Naive B cell (primary cell): ENCODE data around the gene HK1. TPM values are rescaled to one million over a fixed set of nuclear protein-coding genes. Genes with fewer than 3 reads are reported as not detected.
A peak's percentile ranks its signal among the peaks of the same experiment; 100 is the strongest.

Experiments used
- ATAC-seq, 2 donors: fragments of 150-1000 bp; cut with Tn5 transposase; 2 replicates each; pipeline ENCODE4 v1.10.0; 2021; ENCODE audit warnings: low read depth in 2 of 2, mild to moderate bottlenecking in 2 of 2, moderate library complexity in 2 of 2
- DNase-seq: peaks from one replicate; pipeline ENCODE4 v3.0.0; 2022
- H3K27ac Mint-ChIP-seq, 6 donors: one replicate each; pipeline ENCODE4 v1.8.0; 2020 to 2022; ENCODE audit warnings: mild to moderate bottlenecking in 6 of 6, mixed read lengths in 6 of 6, moderate library complexity in 5 of 6, inconsistent platforms in 2 of 6
- H3K27me3 Mint-ChIP-seq, 3 donors: one replicate each; pipeline ENCODE4 v1.8.0; 2021 to 2022; ENCODE audit warnings: mixed read lengths in 3 of 3, mild to moderate bottlenecking in 1 of 3
- H3K36me3 Mint-ChIP-seq, 2 donors: one replicate each; pipeline ENCODE4 v1.8.0; 2020 to 2022; ENCODE audit warnings: mixed read lengths in 2 of 2, inconsistent platforms in 1 of 2, mild to moderate bottlenecking in 1 of 2
- H3K4me1 Mint-ChIP-seq, 3 donors: one replicate each; pipeline ENCODE4 v1.8.0; 2020 to 2022; ENCODE audit warnings: mixed read lengths in 3 of 3, inconsistent platforms in 1 of 3, mild to moderate bottlenecking in 1 of 3, moderate library complexity in 1 of 3
- H3K4me3 Mint-ChIP-seq, 8 donors: one replicate each; pipeline ENCODE4 v1.8.0; 2020 to 2022; ENCODE audit warnings: mild to moderate bottlenecking in 8 of 8, mixed read lengths in 8 of 8, moderate library complexity in 8 of 8, inconsistent platforms in 2 of 8
- H3K9me3 Mint-ChIP-seq, 7 donors: one replicate each; pipeline ENCODE4 v1.8.0; 2020 to 2022; ENCODE audit warnings: mixed read lengths in 7 of 7, mild to moderate bottlenecking in 5 of 7, inconsistent platforms in 2 of 7, moderate library complexity in 1 of 7
- polyA plus RNA-seq, 6 donors: library from polyadenylated mRNA; unstranded; fragments of 300-500 nt; fragmentation: Illumina TruSeq; gene quantifications; one replicate each; pipeline ENCODE4 v1.2.3, GENCODE V29; 2021; ENCODE audit warnings: low read depth in 6 of 6

Gene HK1
- polyA plus RNA-seq, 6 donors from 2014 or later = 45.7 to 71.0 (median 59.3) TPM

GRCh38 chr10:69372126-69372980 is 94.1 kb downstream of the HK1 start:
- no peak for ATAC-seq
- Mint-ChIP-seq H3K36me3 (peaks cover 24 to 26% of the 10 kb centered on the region in 2 donors), H3K27ac (peak overlapping the region in 2 of 6 donors; percentile 40 to 67), H3K4me3 (no peak overlapping the region), H3K27me3 (no peaks in the 10 kb centered on the region), H3K9me3 (peaks cover 0 to 1% (median 0%) of the 10 kb centered on the region in 7 donors), H3K4me1 (peaks cover 0 to 8% (median 7%) of the 10 kb centered on the region in 3 donors)
- no peak for DNase-seq

GRCh38 chr10:69374242-69374641 is 95.9 kb downstream of the HK1 start:
- no peaks in the 10 kb centered on the region for H3K27me3 Mint-ChIP-seq
- H3K9me3 Mint-ChIP-seq = peaks cover 0 to under 1% (median 0%) of the 10 kb centered on the region in 7 donors
- H3K27ac Mint-ChIP-seq = peak overlapping the region in 4 of 6 donors; percentile 52 to 89 (median 66)
- peaks cover 21 to 39% of the 10 kb centered on the region in 2 donors for H3K36me3 Mint-ChIP-seq
- H3K4me3 Mint-ChIP-seq = no peak overlapping the region
- peaks cover 3 to 13% (median 8%) of the 10 kb centered on the region in 3 donors for H3K4me1 Mint-ChIP-seq
- DNase-seq (no peak), ATAC-seq (no peak)

- no peak for ATAC-seq
- Mint-ChIP-seq H3K36me3 (peaks cover 16 to 40% of the 10 kb centered on the region in 2 donors), H3K4me3 (no peak overlapping the region), H3K27me3 (no peaks in the 10 kb centered on the region), H3K4me1 (peaks cover 3 to 13% (median 8%) of the 10 kb centered on the region in 3 donors), H3K27ac (peak overlapping the region in 3 of 6 donors; percentile 6 to 62 (median 52)), H3K9me3 (no peaks in the 10 kb centered on the region)
- no peak for DNase-seq
Observed at GRCh38 chr10:69374931-69375306, 96.6 kb downstream of the HK1 start.

GRCh38 chr10:69375307-69376151 is 97.2 kb downstream of the HK1 start:
- DNase-seq = no peak
- no peaks in the 10 kb centered on the region for H3K27me3 Mint-ChIP-seq
- no peak for ATAC-seq
- H3K36me3 Mint-ChIP-seq = peaks cover 10 to 38% of the 10 kb centered on the region in 2 donors
- peak overlapping the region in 3 of 6 donors; percentile 52 to 82 (median 60) for H3K27ac Mint-ChIP-seq
- no peak overlapping the region for H3K4me3 Mint-ChIP-seq
- H3K4me1 Mint-ChIP-seq = peaks cover 2 to 13% (median 3%) of the 10 kb centered on the region in 3 donors
- H3K9me3 Mint-ChIP-seq = no peaks in the 10 kb centered on the region

- Mint-ChIP-seq H3K27me3 (no peaks in the 10 kb centered on the region), H3K27ac (peak overlapping the region in 1 of 6 donors; percentile 22), H3K9me3 (no peaks in the 10 kb centered on the region), H3K4me1 (peaks cover 0 to 13% (median 3%) of the 10 kb centered on the region in 3 donors), H3K4me3 (no peak overlapping the region), H3K36me3 (peaks cover 5 to 27% of the 10 kb centered on the region in 2 donors)
- ATAC-seq = no peak
- DNase-seq = no peak
Observed at GRCh38 chr10:69376662-69377061, 98.4 kb downstream of the HK1 start.

- no peak for ATAC-seq
- Mint-ChIP-seq H3K4me1 (peaks cover 0 to 13% (median 3%) of the 10 kb centered on the region in 3 donors), H3K9me3 (no peaks in the 10 kb centered on the region), H3K27ac (peak overlapping the region in 1 of 6 donors; percentile 4), H3K27me3 (no peaks in the 10 kb centered on the region), H3K4me3 (no peak overlapping the region), H3K36me3 (peaks cover 5 to 27% of the 10 kb centered on the region in 2 donors)
- no peak for DNase-seq
Observed at GRCh38 chr10:69377191-69377590, 98.9 kb downstream of the HK1 start.

- Mint-ChIP-seq H3K4me1 (peaks cover 0 to 13% (median 3%) of the 10 kb centered on the region in 3 donors), H3K9me3 (no peaks in the 10 kb centered on the region), H3K36me3 (peaks cover 5 to 27% of the 10 kb centered on the region in 2 donors), H3K4me3 (no peak overlapping the region), H3K27ac (peak overlapping the region in 5 of 6 donors; percentile 44 to 84 (median 65)), H3K27me3 (no peaks in the 10 kb centered on the region)
- DNase-seq (no peak), ATAC-seq (no peak)
Observed at GRCh38 chr10:69377933-69378332, 99.6 kb downstream of the HK1 start.

GRCh38 chr10:69379800-69380199 is 101.5 kb downstream of the HK1 start:
- DNase-seq (no peak), ATAC-seq (no peak)
- H3K36me3 Mint-ChIP-seq = peaks cover 20 to 36% of the 10 kb centered on the region in 2 donors
- H3K4me3 Mint-ChIP-seq = no peak overlapping the region
- no peaks in the 10 kb centered on the region for H3K27me3 Mint-ChIP-seq
- peaks cover 0 to 6% (median 3%) of the 10 kb centered on the region in 3 donors for H3K4me1 Mint-ChIP-seq
- no peaks in the 10 kb centered on the region for H3K9me3 Mint-ChIP-seq
- H3K27ac Mint-ChIP-seq = peak overlapping the region in 1 of 6 donors; percentile 76

GRCh38 chr10:69382382-69383117 is 104.3 kb downstream of the HK1 start:
- Mint-ChIP-seq H3K36me3 (peaks cover 24 to 43% of the 10 kb centered on the region in 2 donors), H3K27ac (peak overlapping the region in 2 of 6 donors; percentile 30 to 63), H3K4me3 (no peak overlapping the region), H3K9me3 (no peaks in the 10 kb centered on the region), H3K27me3 (no peaks in the 10 kb centered on the region), H3K4me1 (peaks cover 0 to 5% (median 3%) of the 10 kb centered on the region in 3 donors)
- ATAC-seq (no peak), DNase-seq (no peak)

- ATAC-seq = no peak
- H3K27ac Mint-ChIP-seq = peak overlapping the region in 1 of 6 donors; percentile 4
- peaks cover 0 to 2% (median 0%) of the 10 kb centered on the region in 7 donors for H3K9me3 Mint-ChIP-seq
- H3K4me1 Mint-ChIP-seq = no peaks in the 10 kb centered on the region
- no peak for DNase-seq
- H3K27me3 Mint-ChIP-seq = no peaks in the 10 kb centered on the region
- no peak overlapping the region for H3K4me3 Mint-ChIP-seq
- H3K36me3 Mint-ChIP-seq = peaks cover 32 to 33% of the 10 kb centered on the region in 2 donors
Observed at GRCh38 chr10:69383558-69383957, 105.3 kb downstream of the HK1 start.

GRCh38 chr10:69384320-69384719 is 106.0 kb downstream of the HK1 start:
- DNase-seq = no peak
- Mint-ChIP-seq H3K4me3 (no peak overlapping the region), H3K27ac (no peak overlapping the region), H3K36me3 (peaks cover 26 to 38% of the 10 kb centered on the region in 2 donors), H3K9me3 (peaks cover 0 to 2% (median 0%) of the 10 kb centered on the region in 7 donors), H3K27me3 (no peaks in the 10 kb centered on the region), H3K4me1 (no peaks in the 10 kb centered on the region)
- ATAC-seq = no peak

GRCh38 chr10:69385454-69386350 is 107.4 kb downstream of the HK1 start:
- Mint-ChIP-seq H3K27me3 (no peaks in the 10 kb centered on the region), H3K4me1 (peaks cover 2 to 8% (median 5%) of the 10 kb centered on the region in 3 donors), H3K27ac (peak overlapping the region in 3 of 6 donors; percentile 4 to 25 (median 20)), H3K4me3 (no peak overlapping the region), H3K9me3 (peaks cover 0 to 2% (median 0%) of the 10 kb centered on the region in 7 donors), H3K36me3 (peaks cover 16 to 38% of the 10 kb centered on the region in 2 donors)
- ATAC-seq = no peak
- DNase-seq = no peak
